Psoas muscle (tissue), 8 donors: ENCODE data around the gene COL27A1. TPM values are rescaled to one million over a fixed set of nuclear protein-coding genes. Genes with fewer than 3 reads are reported as not detected.
"Not testable (repeated sequence)": the region's sequence is repeated elsewhere in the genome, so short reads cannot be mapped to it uniquely, and the experiment has no call there.

Experiments
- ATAC-seq, 4 donors: fragments of 200-7000 bp; cut with Tn5 transposase; one replicate each; pipeline ENCODE4 v1.9.1; 2020; ENCODE audit warnings: moderate library complexity in 3 of 4, mild to moderate bottlenecking in 2 of 4
- DNase-seq, 2 donors: peaks; one replicate each; pipeline ENCODE4 v3.0.0-alpha.2; 2020
- H3K27ac ChIP-seq: fragments of 200-600 bp; one replicate; pipeline ENCODE4 v1.8.0; 2022
- H3K27me3 ChIP-seq, 3 donors: fragments of 200-600 bp in 1 of 3; one replicate each; pipeline versions ENCODE4 v1.6.1 to v1.8.0; 2013 to 2022; ENCODE audit warnings: low read length in 2 of 3, mild to moderate bottlenecking in 2 of 3, moderate library complexity in 1 of 3; ENCODE audit not compliant: insufficient read depth in 3 of 3
- H3K36me3 ChIP-seq, 2 donors: fragments of 200-600 bp in 1 of 2; one replicate each; pipeline versions ENCODE4 v1.6.1 to v1.8.0; 2013 to 2022; ENCODE audit warnings: low read depth in 1 of 2, mild to moderate bottlenecking in 1 of 2, moderate library complexity in 1 of 2; ENCODE audit not compliant: insufficient read depth in 1 of 2
- H3K4me1 ChIP-seq: fragments of 200-600 bp; one replicate; pipeline ENCODE4 v1.8.0; 2022
- H3K4me3 ChIP-seq: fragments of 200-600 bp; one replicate; pipeline ENCODE4 v1.8.0; 2022; ENCODE audit warnings: mild to moderate bottlenecking
- H3K9me3 ChIP-seq: fragments of 200-600 bp; one replicate; pipeline ENCODE4 v1.8.0; 2022
- WGBS, 3 donors: extraction: QIAGEN DNeasy Blood & Tissue Kit; methylation state at CpG; one replicate each; pipeline versions ENCODE4 v1.1.6 to v1.1.7; 2013; 5-methylcytosine and 5-hydroxymethylcytosine counted together
- intact Hi-C, 2 donors: fragments of 100-400 bp; cut with DNase I; formaldehyde crosslinking; loops; one replicate each; pipeline versions ENCODE4 v1.11.0 to v1.14.2; 2022
- polyA plus RNA-seq, 3 donors: library from polyadenylated mRNA; stranded (reverse); fragments of 200-250 nt; gene quantifications; one replicate each; pipeline ENCODE4 v1.2.3, GENCODE V29; 2013
- total RNA-seq, 4 donors: library from RNA; stranded (reverse); fragmentation: NEBNext Ultra II Directional in 2 of 4; extraction: Animal tissue kit (Norgen Biotek cat#: 25700) in 2 of 4; gene quantifications; one replicate each; pipeline versions ENCODE4 v1.2.1 to v1.2.4, GENCODE V29; 2021 to 2023
- TF ChIP-seq, protein P1 (sequence below): fragments of 200-600 bp; IDR thresholded peaks from one replicate; pipeline ENCODE4 v1.8.0; 2022; ENCODE audit warnings: antibody characterized with exemption
- donor health status: healthy with polysubstance abuse.
- donor health status: DM: no; HTN: no; CAD: no; lungs with moderate emphysema.
- donor health status: Bipolar disorder and iron deficiency.
- donor health status: healthy.
- donor health status: DM: yes; HTN: yes; CAD: no.
- donor health status: DM: no; HTN: no; CAD: no.
- donor health status: DM: no; HTN: no; CAD: no.
- donor health status: DM: yes; HTN: yes; CAD: no.

COL27A1 gene
- total and polyA plus RNA-seq, 7 donors = 1.1 to 8.5 (median 3.9) TPM

DNA sequence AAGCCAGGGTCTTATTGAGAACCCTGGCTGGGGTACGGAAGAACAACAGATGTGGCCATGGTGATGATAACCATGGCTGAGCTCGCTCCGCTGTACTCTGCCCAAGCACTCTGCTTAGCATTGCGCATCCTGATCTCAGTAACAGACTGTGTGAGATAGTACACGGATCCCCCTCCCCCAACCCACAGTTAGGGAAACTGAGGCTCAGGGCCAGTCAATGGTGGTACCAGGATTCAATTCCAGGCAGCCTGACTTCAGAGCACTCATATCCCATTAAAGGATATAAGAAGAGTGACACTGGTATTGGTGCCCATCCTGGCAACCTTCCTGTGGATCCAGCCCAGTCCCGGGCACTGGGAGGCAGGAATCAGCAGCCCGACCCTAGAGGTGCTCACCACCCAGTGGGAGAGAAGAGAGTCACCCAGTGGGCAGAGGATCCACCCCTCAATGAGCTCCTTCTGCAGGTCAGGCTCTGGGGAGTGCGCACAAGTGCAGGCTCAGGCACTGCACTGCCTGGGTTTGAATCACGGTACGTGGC lies 29.8 kb upstream of the COL27A1 start:
- peaks cover 6% of the 10 kb centered on the region for H3K9me3 ChIP-seq
- H3K27ac ChIP-seq = no peak overlapping the region
- TF ChIP-seq, protein P1, sequence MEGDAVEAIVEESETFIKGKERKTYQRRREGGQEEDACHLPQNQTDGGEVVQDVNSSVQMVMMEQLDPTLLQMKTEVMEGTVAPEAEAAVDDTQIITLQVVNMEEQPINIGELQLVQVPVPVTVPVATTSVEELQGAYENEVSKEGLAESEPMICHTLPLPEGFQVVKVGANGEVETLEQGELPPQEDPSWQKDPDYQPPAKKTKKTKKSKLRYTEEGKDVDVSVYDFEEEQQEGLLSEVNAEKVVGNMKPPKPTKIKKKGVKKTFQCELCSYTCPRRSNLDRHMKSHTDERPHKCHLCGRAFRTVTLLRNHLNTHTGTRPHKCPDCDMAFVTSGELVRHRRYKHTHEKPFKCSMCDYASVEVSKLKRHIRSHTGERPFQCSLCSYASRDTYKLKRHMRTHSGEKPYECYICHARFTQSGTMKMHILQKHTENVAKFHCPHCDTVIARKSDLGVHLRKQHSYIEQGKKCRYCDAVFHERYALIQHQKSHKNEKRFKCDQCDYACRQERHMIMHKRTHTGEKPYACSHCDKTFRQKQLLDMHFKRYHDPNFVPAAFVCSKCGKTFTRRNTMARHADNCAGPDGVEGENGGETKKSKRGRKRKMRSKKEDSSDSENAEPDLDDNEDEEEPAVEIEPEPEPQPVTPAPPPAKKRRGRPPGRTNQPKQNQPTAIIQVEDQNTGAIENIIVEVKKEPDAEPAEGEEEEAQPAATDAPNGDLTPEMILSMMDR = no peak
- intact Hi-C loops = no loop called here
- WGBS, 3 donors = 68 to 92% (median 88%) methylated on average over 10 of the region's 10 CpGs
- H3K36me3 ChIP-seq = no peaks in the 10 kb centered on the region
- no peaks in the 10 kb centered on the region for H3K4me1 ChIP-seq
- no peak overlapping the region for H3K4me3 ChIP-seq
- H3K27me3 ChIP-seq = peaks cover 0 to 3% (median 0%) of the 10 kb centered on the region in 3 donors
- ATAC-seq (no peak), DNase-seq (no peak)

DNA sequence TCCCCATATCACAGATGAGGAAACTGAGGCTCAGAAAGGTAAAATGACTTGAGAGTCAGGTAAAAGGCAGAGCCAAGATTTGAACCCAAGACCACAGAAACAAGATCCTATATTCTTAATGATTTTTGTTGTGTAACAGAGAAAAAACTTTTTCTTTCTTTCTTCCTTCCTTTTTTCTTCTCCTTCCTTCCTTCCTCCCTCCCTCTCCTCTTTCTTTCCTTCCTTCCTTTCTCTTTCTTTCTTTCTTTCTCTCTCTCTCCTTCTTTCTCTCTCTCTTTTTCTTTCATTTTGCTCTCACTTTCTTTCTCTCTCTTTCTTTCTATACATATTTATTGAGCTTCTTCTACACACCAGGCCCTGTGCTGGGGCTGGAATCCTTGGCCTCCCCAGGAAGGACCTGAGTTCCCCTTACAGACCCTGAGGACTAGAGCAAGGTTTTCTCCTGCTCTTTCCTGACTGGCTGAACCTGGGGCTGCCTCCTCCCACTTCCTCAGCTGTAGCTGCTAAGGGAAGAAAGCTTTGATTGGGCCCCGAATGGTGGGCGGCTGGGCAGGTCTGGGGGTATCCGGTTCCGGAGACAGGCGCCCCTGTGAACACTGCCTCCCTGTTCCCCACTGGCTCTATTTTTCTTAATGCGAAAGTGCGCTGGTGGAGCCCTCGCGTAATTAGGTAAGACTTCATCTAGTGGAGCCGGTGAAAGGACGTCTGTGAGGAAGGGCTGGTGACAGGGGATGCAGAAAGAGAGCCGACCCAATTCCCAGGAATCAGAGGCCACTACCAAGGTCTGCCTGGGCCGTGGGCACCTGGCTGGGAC lies 28.9 kb upstream of the COL27A1 start:
- H3K4me3 ChIP-seq = no peak overlapping the region
- H3K9me3 ChIP-seq = peaks cover 6% of the 10 kb centered on the region
- DNase-seq (no peak), ATAC-seq (no peak)
- 69 to 77% (median 75%) methylated on average over 13 of the region's 13 CpGs for WGBS, 3 donors
- H3K27ac ChIP-seq = no peak overlapping the region
- intact Hi-C loops = no loop called here
- no peaks in the 10 kb centered on the region for H3K4me1 ChIP-seq
- peaks cover 0 to 2% (median 0%) of the 10 kb centered on the region in 3 donors for H3K27me3 ChIP-seq
- H3K36me3 ChIP-seq = no peaks in the 10 kb centered on the region
- TF ChIP-seq, protein P1 = no peak

DNA sequence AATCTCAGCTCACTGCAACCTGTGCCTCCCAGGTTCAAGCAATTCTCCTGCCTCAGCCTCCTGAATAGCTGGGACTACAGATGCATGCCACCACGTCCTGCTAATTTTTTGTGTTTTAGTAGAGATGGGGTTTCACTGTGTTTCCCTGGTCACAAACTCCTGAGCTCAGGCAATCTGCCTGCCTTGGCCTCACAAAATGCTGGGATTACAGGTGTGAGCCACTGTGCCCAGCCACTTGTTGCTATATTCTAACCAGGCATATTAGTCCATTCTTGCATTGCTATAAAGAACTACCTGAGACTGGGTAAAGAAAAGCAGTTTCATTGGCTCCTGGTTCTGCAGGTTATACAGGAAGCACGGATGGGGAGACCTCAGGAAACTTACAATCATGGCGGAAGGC lies 26.6 kb upstream of the COL27A1 start:
- DNase-seq, H3K36me3 ChIP-seq, intact Hi-C loops, H3K27ac ChIP-seq, H3K4me1 ChIP-seq, H3K9me3 ChIP-seq, ATAC-seq, H3K27me3 ChIP-seq, H3K4me3 ChIP-seq: not testable (repeated sequence)
- 95 to 99% (median 95%) methylated on average over 3 of the region's 3 CpGs for WGBS, 3 donors

DNA sequence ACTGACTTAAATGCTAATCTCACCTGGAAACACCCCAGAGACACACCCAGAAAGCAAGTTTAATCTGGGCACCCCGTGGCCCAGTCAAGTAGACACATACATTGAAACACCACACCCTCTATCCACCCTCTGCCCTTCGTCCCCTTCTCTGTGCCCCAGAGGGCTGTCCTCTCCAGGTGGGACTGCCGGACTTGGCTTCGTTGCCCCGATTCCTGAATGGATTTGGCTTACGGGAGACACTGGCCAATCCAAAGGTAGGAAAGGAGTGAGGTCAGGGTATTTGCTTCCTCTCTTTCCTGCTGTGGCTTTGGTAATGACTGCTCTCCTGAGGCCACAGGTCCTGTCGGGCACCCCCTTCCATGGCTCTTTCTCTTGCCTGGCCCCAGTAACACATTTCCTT lies 25.2 kb upstream of the COL27A1 start:
- Histone ChIP-seq H3K27me3 (peaks cover 0 to 2% (median 0%) of the 10 kb centered on the region in 3 donors), H3K9me3 (peaks cover 6% of the 10 kb centered on the region), H3K4me1 (no peaks in the 10 kb centered on the region), H3K27ac (no peak overlapping the region), H3K36me3 (no peaks in the 10 kb centered on the region), H3K4me3 (no peak overlapping the region)
- intact Hi-C loops = no loop called here
- ATAC-seq = no peak
- DNase-seq = no peak
- WGBS, 3 donors = 67 to 85% (median 83%) methylated on average over 7 of the region's 7 CpGs
- TF ChIP-seq, protein P1 = no peak

DNA sequence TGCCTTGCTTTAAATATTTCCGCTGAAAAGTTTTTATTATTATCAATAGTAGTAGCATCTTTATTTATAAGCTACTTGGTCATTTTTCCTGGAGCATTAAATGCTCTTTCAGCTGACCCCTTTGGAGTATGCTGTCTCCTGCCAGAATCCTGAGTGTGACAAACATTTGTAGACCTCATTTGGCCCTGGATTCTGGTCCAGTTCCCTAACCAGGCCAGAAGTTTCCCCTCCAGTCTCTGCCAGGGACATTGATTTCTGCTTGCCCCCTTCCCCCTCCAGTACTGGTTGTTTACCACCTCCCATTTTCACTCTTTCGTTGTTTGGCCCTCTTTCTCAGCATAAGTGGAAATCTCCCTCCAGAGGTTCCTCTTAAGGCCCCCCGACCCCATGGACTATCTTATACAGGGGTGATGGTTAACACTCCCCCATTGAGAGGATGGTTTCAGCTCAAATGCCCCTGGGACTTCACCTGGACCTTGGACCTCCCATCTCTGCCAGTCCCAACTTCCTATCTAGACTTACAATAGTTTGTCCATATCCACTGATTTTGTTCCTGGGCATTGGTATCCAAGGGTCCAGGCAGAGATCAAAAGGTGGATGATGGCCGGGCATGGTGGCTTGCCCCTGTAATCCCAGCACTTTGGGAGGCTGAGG lies 24.6 kb upstream of the COL27A1 start:
- intact Hi-C loops = no loop called here
- no peaks in the 10 kb centered on the region for H3K36me3 ChIP-seq
- H3K4me3 ChIP-seq = no peak overlapping the region
- TF ChIP-seq, protein P1 = no peak
- peaks cover 6% of the 10 kb centered on the region for H3K9me3 ChIP-seq
- DNase-seq (no peak), ATAC-seq (no peak)
- H3K27ac ChIP-seq = no peak overlapping the region
- H3K27me3 ChIP-seq = peaks cover 0 to 2% (median 0%) of the 10 kb centered on the region in 3 donors
- 78 to 87% (median 82%) methylated on average over 4 of the region's 4 CpGs for WGBS, 3 donors
- H3K4me1 ChIP-seq = no peaks in the 10 kb centered on the region
